WTC11 (cell line): ENCODE results near the gene PYGB. TPM values are rescaled to one million over a fixed set of nuclear protein-coding genes. Genes with fewer than 3 reads are reported as not detected.

Experiments
- ATAC-seq: fragments of 200-7000 bp; cut with Tn5 transposase; 2 replicates; pipeline ENCODE4 v1.10.0; 2021; ENCODE audit warnings: mild to moderate bottlenecking, moderate library complexity
- CTCF ChIA-PET: fragments of 300-600 bp; sonication (Branson Sonifier 250); formaldehyde crosslinking; loops from one replicate; lab custom pipeline; 2021; ENCODE audit warnings: antibody characterized with exemption; lab: Charles Lee
- POLR2A ChIA-PET: fragments of 350-600 bp; sonication (Branson Sonifier 250); formaldehyde crosslinking; loops from one replicate; lab custom pipeline; 2021; ENCODE audit warnings: antibody characterized with exemption; lab: Charles Lee
- DNase-seq: peaks from one replicate; pipeline ENCODE4 v3.0.0; 2021; ENCODE audit warnings: low spot score
- H3K27ac Mint-ChIP-seq: 2 replicates; pipeline ENCODE4 v1.8.0; 2021; ENCODE audit warnings: mixed read lengths
- H3K27me3 Mint-ChIP-seq: 2 replicates; pipeline ENCODE4 v1.8.0; 2021; ENCODE audit warnings: low read depth, mild to moderate bottlenecking, moderate library complexity, mixed read lengths
- H3K36me3 Mint-ChIP-seq: 2 replicates; pipeline ENCODE4 v1.8.0; 2021; ENCODE audit warnings: mixed read lengths
- H3K4me1 Mint-ChIP-seq: 2 replicates; pipeline ENCODE4 v1.8.0; 2022; ENCODE audit warnings: mixed read lengths
- H3K4me3 Mint-ChIP-seq: 2 replicates; pipeline ENCODE4 v1.8.0; 2021; ENCODE audit warnings: mild to moderate bottlenecking, moderate library complexity, mixed read lengths
- H3K9me3 Mint-ChIP-seq: 2 replicates; pipeline ENCODE4 v1.8.0; 2021; ENCODE audit warnings: mixed read lengths
- ATF1 ChIP-seq: sonication (generic); formaldehyde crosslinking; IDR thresholded peaks from 2 replicates; pipeline ENCODE4 v1.8.1; 2023; ENCODE audit warnings: mild to moderate bottlenecking, moderate library complexity, missing genetic modification reagents
- GTF2I ChIP-seq: fragments of 250-450 bp; sonication (Bioruptor Pico); conservative IDR thresholded peaks from 2 replicates; pipeline ENCODE4 v1.4.0; 2021; ENCODE audit warnings: mild to moderate bottlenecking
- MXD4 ChIP-seq: fragments of 250-450 bp; sonication (Bioruptor Pico); IDR thresholded peaks from 2 replicates; pipeline ENCODE4 v1.8.0; 2021; ENCODE audit warnings: mild to moderate bottlenecking, moderate library complexity, borderline replicate concordance
- MYBL2 ChIP-seq: sonication (generic); formaldehyde crosslinking; IDR thresholded peaks from 2 replicates; pipeline ENCODE4 v1.8.1; 2023; ENCODE audit warnings: mild to moderate bottlenecking, moderate library complexity, missing genetic modification reagents
- NR1H2 ChIP-seq: sonication (generic); formaldehyde crosslinking; IDR thresholded peaks from 2 replicates; pipeline ENCODE4 v1.9.0; 2021; ENCODE audit warnings: mild to moderate bottlenecking, moderate library complexity, missing genetic modification reagents
- NR3C1 ChIP-seq: sonication (generic); formaldehyde crosslinking; conservative IDR thresholded peaks from 2 replicates; pipeline ENCODE4 v1.8.1; 2023; ENCODE audit warnings: low read depth, mild to moderate bottlenecking, missing genetic modification reagents
- OVOL2 ChIP-seq: fragments of 250-450 bp; sonication (Bioruptor Pico); IDR thresholded peaks from 2 replicates; pipeline ENCODE4 v1.9.0; 2021; ENCODE audit warnings: mild to moderate bottlenecking, borderline replicate concordance
- ZNF138 ChIP-seq: sonication (generic); formaldehyde crosslinking; conservative IDR thresholded peaks from 2 replicates; pipeline ENCODE4 v1.8.1; 2022; ENCODE audit warnings: mild to moderate bottlenecking, moderate library complexity, missing genetic modification reagents
- ZNF396 ChIP-seq: fragments of 250-450 bp; sonication (Bioruptor Pico); IDR thresholded peaks from 2 replicates; pipeline ENCODE4 v1.8.0; 2021; ENCODE audit warnings: mild to moderate bottlenecking, moderate library complexity, borderline replicate concordance
- ZNF423 ChIP-seq: fragments of 250-450 bp; sonication (Bioruptor Pico); IDR thresholded peaks from 2 replicates; pipeline ENCODE4 v2.1.2; 2022; ENCODE audit warnings: mild to moderate bottlenecking, moderate library complexity
- ZNF671 ChIP-seq: fragments of 250-450 bp; sonication (Bioruptor Pico); IDR thresholded peaks from 2 replicates; pipeline ENCODE4 v1.8.0; 2021; ENCODE audit warnings: mild to moderate bottlenecking
- total RNA-seq: library from RNA; stranded (reverse); gene quantifications from 3 replicates; pipeline ENCODE4 v1.2.3, GENCODE V29; 2021
- TF ChIP-seq, protein P1 (sequence below): sonication (generic); formaldehyde crosslinking; IDR thresholded peaks from 2 replicates; pipeline ENCODE4 v1.8.1; 2022; ENCODE audit warnings: low read depth, missing genetic modification reagents, borderline replicate concordance
- TF ChIP-seq, protein P2 (sequence below): sonication (generic); formaldehyde crosslinking; IDR thresholded peaks from 2 replicates; pipeline ENCODE4 v1.8.0; 2022; ENCODE audit warnings: mild to moderate bottlenecking, missing genetic modification reagents
- TF ChIP-seq, protein P3 (sequence below): fragments of 250-450 bp; sonication (Bioruptor Pico); IDR thresholded peaks from 2 replicates; pipeline ENCODE4 v1.9.0; 2021; ENCODE audit warnings: moderate library complexity, mild to moderate bottlenecking, inconsistent platforms, borderline replicate concordance
- TF ChIP-seq, protein P4 (sequence below): sonication (generic); formaldehyde crosslinking; IDR thresholded peaks from 2 replicates; pipeline ENCODE4 v1.8.0; 2022; ENCODE audit warnings: mild to moderate bottlenecking, missing genetic modification reagents
- TF ChIP-seq, protein P5 (sequence below): sonication (generic); formaldehyde crosslinking; IDR thresholded peaks from 2 replicates; pipeline ENCODE4 v1.8.0; 2023; ENCODE audit warnings: mild to moderate bottlenecking, missing genetic modification reagents
- TF ChIP-seq, protein P6 (sequence below): sonication (generic); formaldehyde crosslinking; IDR thresholded peaks from 2 replicates; pipeline ENCODE4 v1.8.1; 2022; ENCODE audit warnings: mild to moderate bottlenecking, missing genetic modification reagents, moderate library complexity, borderline replicate concordance
- TF ChIP-seq, protein P7 (sequence below): sonication (generic); formaldehyde crosslinking; conservative IDR thresholded peaks from 2 replicates; pipeline ENCODE4 v1.8.1; 2022; ENCODE audit warnings: mild to moderate bottlenecking, missing genetic modification reagents
- TF ChIP-seq, protein P8 (sequence below): fragments of 200-600 bp; IDR thresholded peaks from 2 replicates; pipeline ENCODE4 v1.8.0; 2022; ENCODE audit warnings: antibody characterized with exemption

The PYGB gene
- total RNA-seq, 1 experiment from 2014 or later, result 48.5 TPM

DNA sequence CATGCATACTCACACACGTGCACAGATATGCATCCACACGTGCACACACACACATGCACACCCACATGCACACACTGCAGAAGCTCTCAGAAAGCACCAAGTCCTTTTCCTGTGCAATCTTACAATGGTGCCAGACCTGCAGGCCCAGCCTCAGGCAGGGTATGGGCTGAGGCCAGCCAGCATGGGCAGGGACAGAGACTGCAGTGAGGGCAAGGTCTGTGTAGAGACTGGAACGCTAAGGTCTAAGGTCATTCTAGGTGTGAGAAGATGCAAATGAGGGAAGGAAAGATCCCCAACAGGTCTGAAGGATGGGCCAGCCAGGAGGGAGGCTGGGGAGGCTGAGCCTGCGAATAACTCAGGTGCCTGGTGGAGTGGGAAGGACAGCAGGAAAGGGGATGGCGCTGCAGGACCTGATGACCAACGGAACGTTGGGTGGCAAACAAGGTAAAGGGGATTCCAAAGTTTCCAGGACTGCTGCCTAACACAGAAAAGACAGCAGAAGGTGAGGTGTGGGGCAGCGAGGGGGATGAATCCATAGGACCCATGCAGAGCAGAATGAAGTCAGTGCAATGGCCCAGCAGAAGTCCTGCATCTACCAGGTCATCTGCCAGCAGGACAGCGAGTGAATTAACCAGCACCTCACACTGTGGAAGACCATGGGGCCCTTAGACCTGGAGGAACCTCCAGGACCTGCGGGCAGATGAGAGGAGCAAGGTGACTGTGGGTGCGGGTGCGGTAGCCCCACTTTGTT, 75.8 kb downstream of the PYGB start:
- H3K27me3 Mint-ChIP-seq, result no peaks in the 10 kb centered on the region
- ChIA-PET CTCF (interaction anchor here (1.3 to 2.3 kb wide), 2 partner anchors 9 to 76 kb away, joined by 5 to 8 read pairs; no protein-coding TSS in a partner anchor), POLR2A (no interaction called here)
- no peaks in the 10 kb centered on the region for H3K9me3 Mint-ChIP-seq
- H3K27ac Mint-ChIP-seq, result peak overlapping the region; percentile 47
- ATAC-seq (peak; percentile 10; the same call in 1 of the 2 replicates), DNase-seq (no peak)
- H3K4me3 Mint-ChIP-seq, result no peak overlapping the region
- H3K4me1 Mint-ChIP-seq, result peaks cover 41% of the 10 kb centered on the region
- TF ChIP-seq, protein P1, sequence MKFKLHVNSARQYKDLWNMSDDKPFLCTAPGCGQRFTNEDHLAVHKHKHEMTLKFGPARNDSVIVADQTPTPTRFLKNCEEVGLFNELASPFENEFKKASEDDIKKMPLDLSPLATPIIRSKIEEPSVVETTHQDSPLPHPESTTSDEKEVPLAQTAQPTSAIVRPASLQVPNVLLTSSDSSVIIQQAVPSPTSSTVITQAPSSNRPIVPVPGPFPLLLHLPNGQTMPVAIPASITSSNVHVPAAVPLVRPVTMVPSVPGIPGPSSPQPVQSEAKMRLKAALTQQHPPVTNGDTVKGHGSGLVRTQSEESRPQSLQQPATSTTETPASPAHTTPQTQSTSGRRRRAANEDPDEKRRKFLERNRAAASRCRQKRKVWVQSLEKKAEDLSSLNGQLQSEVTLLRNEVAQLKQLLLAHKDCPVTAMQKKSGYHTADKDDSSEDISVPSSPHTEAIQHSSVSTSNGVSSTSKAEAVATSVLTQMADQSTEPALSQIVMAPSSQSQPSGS (CRISPR knock-in tag), result no peak
- TF ChIP-seq, protein P2, sequence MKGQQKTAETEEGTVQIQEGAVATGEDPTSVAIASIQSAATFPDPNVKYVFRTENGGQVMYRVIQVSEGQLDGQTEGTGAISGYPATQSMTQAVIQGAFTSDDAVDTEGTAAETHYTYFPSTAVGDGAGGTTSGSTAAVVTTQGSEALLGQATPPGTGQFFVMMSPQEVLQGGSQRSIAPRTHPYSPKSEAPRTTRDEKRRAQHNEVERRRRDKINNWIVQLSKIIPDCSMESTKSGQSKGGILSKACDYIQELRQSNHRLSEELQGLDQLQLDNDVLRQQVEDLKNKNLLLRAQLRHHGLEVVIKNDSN (CRISPR knock-in tag), result no peak
- TF ChIP-seq, protein P3, sequence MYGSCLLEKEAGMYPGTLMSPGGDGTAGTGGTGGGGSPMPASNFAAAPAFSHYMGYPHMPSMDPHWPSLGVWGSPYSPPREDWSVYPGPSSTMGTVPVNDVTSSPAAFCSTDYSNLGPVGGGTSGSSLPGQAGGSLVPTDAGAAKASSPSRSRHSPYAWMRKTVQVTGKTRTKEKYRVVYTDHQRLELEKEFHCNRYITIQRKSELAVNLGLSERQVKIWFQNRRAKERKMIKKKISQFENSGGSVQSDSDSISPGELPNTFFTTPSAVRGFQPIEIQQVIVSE, result no peak
- TF ChIP-seq ZNF396 (CRISPR knock-in tag) (no peak), ZNF671 (CRISPR knock-in tag) (no peak), GTF2I (no peak), MYBL2 (CRISPR knock-in tag) (no peak), ZNF423 (CRISPR knock-in tag) (no peak), NR3C1 (CRISPR knock-in tag) (no peak), MXD4 (CRISPR knock-in tag) (no peak), OVOL2 (CRISPR knock-in tag) (no peak), ZNF138 (CRISPR knock-in tag) (no peak), NR1H2 (CRISPR knock-in tag) (no peak), ATF1 (CRISPR knock-in tag) (no peak)
- TF ChIP-seq, protein P4, sequence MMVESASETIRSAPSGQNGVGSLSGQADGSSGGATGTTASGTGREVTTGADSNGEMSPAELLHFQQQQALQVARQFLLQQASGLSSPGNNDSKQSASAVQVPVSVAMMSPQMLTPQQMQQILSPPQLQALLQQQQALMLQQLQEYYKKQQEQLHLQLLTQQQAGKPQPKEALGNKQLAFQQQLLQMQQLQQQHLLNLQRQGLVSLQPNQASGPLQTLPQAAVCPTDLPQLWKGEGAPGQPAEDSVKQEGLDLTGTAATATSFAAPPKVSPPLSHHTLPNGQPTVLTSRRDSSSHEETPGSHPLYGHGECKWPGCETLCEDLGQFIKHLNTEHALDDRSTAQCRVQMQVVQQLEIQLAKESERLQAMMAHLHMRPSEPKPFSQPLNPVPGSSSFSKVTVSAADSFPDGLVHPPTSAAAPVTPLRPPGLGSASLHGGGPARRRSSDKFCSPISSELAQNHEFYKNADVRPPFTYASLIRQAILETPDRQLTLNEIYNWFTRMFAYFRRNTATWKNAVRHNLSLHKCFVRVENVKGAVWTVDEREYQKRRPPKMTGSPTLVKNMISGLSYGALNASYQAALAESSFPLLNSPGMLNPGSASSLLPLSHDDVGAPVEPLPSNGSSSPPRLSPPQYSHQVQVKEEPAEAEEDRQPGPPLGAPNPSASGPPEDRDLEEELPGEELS (CRISPR knock-in tag), result no peak
- TF ChIP-seq, protein P5, sequence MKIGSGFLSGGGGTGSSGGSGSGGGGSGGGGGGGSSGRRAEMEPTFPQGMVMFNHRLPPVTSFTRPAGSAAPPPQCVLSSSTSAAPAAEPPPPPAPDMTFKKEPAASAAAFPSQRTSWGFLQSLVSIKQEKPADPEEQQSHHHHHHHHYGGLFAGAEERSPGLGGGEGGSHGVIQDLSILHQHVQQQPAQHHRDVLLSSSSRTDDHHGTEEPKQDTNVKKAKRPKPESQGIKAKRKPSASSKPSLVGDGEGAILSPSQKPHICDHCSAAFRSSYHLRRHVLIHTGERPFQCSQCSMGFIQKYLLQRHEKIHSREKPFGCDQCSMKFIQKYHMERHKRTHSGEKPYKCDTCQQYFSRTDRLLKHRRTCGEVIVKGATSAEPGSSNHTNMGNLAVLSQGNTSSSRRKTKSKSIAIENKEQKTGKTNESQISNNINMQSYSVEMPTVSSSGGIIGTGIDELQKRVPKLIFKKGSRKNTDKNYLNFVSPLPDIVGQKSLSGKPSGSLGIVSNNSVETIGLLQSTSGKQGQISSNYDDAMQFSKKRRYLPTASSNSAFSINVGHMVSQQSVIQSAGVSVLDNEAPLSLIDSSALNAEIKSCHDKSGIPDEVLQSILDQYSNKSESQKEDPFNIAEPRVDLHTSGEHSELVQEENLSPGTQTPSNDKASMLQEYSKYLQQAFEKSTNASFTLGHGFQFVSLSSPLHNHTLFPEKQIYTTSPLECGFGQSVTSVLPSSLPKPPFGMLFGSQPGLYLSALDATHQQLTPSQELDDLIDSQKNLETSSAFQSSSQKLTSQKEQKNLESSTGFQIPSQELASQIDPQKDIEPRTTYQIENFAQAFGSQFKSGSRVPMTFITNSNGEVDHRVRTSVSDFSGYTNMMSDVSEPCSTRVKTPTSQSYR (CRISPR knock-in tag), result no peak
- TF ChIP-seq, protein P6, sequence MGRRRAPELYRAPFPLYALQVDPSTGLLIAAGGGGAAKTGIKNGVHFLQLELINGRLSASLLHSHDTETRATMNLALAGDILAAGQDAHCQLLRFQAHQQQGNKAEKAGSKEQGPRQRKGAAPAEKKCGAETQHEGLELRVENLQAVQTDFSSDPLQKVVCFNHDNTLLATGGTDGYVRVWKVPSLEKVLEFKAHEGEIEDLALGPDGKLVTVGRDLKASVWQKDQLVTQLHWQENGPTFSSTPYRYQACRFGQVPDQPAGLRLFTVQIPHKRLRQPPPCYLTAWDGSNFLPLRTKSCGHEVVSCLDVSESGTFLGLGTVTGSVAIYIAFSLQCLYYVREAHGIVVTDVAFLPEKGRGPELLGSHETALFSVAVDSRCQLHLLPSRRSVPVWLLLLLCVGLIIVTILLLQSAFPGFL (CRISPR knock-in tag), result no peak
- TF ChIP-seq, protein P7, sequence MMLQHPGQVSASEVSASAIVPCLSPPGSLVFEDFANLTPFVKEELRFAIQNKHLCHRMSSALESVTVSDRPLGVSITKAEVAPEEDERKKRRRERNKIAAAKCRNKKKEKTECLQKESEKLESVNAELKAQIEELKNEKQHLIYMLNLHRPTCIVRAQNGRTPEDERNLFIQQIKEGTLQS (CRISPR knock-in tag), result no peak
- TF ChIP-seq, protein P8, sequence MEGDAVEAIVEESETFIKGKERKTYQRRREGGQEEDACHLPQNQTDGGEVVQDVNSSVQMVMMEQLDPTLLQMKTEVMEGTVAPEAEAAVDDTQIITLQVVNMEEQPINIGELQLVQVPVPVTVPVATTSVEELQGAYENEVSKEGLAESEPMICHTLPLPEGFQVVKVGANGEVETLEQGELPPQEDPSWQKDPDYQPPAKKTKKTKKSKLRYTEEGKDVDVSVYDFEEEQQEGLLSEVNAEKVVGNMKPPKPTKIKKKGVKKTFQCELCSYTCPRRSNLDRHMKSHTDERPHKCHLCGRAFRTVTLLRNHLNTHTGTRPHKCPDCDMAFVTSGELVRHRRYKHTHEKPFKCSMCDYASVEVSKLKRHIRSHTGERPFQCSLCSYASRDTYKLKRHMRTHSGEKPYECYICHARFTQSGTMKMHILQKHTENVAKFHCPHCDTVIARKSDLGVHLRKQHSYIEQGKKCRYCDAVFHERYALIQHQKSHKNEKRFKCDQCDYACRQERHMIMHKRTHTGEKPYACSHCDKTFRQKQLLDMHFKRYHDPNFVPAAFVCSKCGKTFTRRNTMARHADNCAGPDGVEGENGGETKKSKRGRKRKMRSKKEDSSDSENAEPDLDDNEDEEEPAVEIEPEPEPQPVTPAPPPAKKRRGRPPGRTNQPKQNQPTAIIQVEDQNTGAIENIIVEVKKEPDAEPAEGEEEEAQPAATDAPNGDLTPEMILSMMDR, result no peak
- TF ChIP-seq, all 79 proteins: peak for 0
- peaks cover 24% of the 10 kb centered on the region for H3K36me3 Mint-ChIP-seq
